Measurements from ENCODE around the gene PIK3C2B.

DNA sequence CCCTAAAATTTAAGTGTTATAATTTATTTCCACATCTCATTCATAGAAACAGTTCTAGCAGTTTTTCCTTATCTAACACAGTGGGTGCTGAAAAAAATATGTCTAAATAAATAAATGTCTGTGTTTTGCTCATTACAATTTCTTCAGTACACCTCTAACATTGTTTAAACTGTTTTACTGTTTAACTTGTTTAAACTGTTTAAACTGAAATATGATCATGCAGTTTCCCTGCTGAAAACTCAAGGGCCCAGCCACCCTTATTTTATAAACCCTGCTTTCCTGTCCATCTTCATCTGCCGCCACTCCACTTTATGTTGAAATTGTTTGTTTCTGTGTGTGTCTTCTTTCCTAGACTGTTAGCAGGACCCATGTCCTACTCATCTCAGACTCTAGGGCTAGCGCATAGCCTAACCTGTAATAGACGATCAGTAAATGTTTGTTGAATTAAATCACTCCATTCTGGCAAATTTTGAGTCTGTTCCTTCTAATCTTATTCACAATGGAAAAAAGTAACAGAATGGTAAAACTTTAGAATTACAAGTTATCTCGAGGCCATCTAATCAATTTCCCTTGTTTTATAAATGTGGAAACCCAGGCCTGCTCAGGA lies 9.4 kb upstream of the PIK3C2B start:
- TF ChIP-seq, protein P1, sequence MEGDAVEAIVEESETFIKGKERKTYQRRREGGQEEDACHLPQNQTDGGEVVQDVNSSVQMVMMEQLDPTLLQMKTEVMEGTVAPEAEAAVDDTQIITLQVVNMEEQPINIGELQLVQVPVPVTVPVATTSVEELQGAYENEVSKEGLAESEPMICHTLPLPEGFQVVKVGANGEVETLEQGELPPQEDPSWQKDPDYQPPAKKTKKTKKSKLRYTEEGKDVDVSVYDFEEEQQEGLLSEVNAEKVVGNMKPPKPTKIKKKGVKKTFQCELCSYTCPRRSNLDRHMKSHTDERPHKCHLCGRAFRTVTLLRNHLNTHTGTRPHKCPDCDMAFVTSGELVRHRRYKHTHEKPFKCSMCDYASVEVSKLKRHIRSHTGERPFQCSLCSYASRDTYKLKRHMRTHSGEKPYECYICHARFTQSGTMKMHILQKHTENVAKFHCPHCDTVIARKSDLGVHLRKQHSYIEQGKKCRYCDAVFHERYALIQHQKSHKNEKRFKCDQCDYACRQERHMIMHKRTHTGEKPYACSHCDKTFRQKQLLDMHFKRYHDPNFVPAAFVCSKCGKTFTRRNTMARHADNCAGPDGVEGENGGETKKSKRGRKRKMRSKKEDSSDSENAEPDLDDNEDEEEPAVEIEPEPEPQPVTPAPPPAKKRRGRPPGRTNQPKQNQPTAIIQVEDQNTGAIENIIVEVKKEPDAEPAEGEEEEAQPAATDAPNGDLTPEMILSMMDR (IDR thresholded peaks at IDR 0.05; ENCODE audit: low read length), result no peak
- TF ChIP-seq EZH2 (optimal IDR thresholded peaks at IDR 0.05; ENCODE audit: low read depth, low read length) (no peak), EZH2phosphoT487 (IDR thresholded peaks at IDR 0.05; ENCODE audit: low read length) (no peak)
